Esophagus muscularis mucosa (tissue), 3 donors: ENCODE results near the gene BLOC1S4.

Source experiments
- CTCF ChIP-seq, 3 experiments: fragments of 200-600 bp in 2 of 3; fragments of 450-650 bp in 1 of 3; sonication (generic) in 2 of 3; IDR thresholded peaks; one replicate each; pipeline ENCODE4 v1.5.1; 2017 to 2019; ENCODE audit warnings: antibody characterized with exemption in 3 of 3, mild to moderate bottlenecking in 2 of 3, moderate library complexity in 1 of 3
- POLR2A ChIP-seq: fragments of 450-650 bp; IDR thresholded peaks from one replicate; pipeline ENCODE4 v1.6.1; 2017; ENCODE audit warnings: antibody characterized with exemption, moderate library complexity, mild to moderate bottlenecking, low read depth
- POLR2AphosphoS5 ChIP-seq, 2 donors: sonication (generic); formaldehyde crosslinking; IDR thresholded peaks; one replicate each; pipeline ENCODE4 v1.6.1; 2017; ENCODE audit warnings: antibody characterized with exemption in 2 of 2

GRCh38 chr4:6693231-6694176 is 22.5 kb upstream of the BLOC1S4 start, which contains the start of gene S100P:
- no peak for TF ChIP-seq CTCF (IDR thresholded peaks at IDR 0.05)
- no peak for TF ChIP-seq POLR2A
- TF ChIP-seq POLR2AphosphoS5 (IDR thresholded peaks at IDR 0.05), result no peak
